ENCODE results near the gene ANKMY1.

ANKMY1 gene

DNA sequence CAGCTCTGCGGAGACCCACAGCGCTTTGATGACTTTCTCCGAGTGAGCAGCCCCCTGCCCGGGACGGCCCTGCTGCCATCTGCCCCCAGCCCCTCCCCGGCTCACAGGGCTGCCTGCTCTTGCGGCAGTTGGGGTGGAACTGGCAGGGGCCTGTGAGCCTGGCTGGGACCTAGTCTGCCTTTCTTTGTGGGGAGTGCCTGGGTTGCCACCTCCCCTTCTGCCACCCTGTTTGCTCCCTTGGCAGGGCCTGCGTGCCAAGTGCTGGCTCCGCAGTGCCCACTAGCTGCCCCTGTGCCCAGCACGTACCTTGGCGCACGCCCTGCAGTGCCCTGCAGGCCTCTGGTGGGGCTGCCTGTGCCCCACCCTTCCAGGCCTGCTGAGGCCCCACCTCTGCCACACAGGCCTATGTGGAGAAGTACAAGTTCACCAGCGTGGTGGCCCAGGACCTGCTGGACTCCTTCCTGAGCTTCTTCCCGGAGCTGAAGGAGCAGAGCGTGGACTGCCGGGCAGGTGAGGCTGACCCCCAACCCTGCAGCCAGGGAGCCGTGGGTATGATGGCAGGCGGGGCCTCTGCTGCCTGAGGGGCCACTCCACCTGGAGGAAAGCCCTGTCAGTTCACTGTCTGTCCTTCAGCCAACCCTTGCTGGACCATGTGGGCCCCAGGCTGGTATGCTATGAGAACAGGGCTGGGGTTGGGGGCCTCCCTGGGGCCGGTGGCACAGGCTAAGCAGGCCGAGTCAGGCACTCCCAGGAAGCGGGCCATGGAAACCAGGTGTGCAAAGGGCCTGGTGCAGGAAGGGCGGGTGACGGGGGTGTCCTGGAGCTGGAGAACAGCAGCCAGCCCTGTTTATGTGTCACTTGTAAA lies 17.5 kb upstream of the ANKMY1 start:
- H3K4me3 ChIP-seq (ENCODE audit: control insufficient read depth, low read depth, low read length), result no peak overlapping the region
- no peak for DNase-seq (ENCODE audit: low read depth)
- TF ChIP-seq, protein P1, sequence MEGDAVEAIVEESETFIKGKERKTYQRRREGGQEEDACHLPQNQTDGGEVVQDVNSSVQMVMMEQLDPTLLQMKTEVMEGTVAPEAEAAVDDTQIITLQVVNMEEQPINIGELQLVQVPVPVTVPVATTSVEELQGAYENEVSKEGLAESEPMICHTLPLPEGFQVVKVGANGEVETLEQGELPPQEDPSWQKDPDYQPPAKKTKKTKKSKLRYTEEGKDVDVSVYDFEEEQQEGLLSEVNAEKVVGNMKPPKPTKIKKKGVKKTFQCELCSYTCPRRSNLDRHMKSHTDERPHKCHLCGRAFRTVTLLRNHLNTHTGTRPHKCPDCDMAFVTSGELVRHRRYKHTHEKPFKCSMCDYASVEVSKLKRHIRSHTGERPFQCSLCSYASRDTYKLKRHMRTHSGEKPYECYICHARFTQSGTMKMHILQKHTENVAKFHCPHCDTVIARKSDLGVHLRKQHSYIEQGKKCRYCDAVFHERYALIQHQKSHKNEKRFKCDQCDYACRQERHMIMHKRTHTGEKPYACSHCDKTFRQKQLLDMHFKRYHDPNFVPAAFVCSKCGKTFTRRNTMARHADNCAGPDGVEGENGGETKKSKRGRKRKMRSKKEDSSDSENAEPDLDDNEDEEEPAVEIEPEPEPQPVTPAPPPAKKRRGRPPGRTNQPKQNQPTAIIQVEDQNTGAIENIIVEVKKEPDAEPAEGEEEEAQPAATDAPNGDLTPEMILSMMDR (IDR thresholded peaks at IDR 0.05; ENCODE audit: control insufficient read depth, insufficient read depth, low read depth, low read length, missing control alignments), result no peak

DNA sequence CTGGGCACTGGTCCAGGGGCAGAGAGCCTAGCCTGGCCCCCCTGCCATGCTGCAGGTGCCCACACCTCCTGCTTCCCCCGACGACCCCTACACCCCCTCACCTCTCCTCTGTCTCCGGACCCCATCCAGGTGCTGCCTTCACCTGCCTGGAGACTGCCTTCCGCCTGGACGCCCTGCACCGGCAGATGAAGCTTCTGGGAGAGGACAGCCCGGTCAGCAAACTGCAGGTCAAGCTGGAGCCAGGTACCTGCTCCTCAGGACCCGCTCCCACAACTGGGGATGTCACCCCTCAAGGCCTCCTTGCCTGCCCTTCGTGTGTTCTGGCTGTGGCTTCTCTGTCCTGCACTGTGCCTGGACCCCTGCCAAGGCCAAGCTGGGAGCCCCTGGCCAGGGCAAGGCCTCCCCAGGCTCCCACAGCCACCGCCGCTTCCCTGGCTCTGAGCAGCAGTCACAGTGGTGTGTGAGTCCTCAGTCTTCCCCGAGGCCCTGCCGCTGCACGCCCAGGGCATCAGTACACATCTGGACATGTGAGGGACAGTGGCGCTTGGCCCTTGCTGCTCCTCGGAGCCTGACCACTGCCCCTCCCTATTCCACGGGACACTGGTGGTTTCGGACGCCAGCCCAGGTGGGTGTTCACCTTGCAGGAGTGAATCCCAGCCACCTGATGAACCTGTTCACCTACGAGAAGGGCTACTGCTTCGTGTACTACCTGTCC lies 16.8 kb upstream of the ANKMY1 start:
- H3K4me3 ChIP-seq (ENCODE audit: control insufficient read depth, low read depth, low read length), result no peak overlapping the region
- TF ChIP-seq, protein P1 (IDR thresholded peaks at IDR 0.05; ENCODE audit: control insufficient read depth, insufficient read depth, low read depth, low read length, missing control alignments), result no peak
- no peak for DNase-seq (ENCODE audit: low read depth)

DNA sequence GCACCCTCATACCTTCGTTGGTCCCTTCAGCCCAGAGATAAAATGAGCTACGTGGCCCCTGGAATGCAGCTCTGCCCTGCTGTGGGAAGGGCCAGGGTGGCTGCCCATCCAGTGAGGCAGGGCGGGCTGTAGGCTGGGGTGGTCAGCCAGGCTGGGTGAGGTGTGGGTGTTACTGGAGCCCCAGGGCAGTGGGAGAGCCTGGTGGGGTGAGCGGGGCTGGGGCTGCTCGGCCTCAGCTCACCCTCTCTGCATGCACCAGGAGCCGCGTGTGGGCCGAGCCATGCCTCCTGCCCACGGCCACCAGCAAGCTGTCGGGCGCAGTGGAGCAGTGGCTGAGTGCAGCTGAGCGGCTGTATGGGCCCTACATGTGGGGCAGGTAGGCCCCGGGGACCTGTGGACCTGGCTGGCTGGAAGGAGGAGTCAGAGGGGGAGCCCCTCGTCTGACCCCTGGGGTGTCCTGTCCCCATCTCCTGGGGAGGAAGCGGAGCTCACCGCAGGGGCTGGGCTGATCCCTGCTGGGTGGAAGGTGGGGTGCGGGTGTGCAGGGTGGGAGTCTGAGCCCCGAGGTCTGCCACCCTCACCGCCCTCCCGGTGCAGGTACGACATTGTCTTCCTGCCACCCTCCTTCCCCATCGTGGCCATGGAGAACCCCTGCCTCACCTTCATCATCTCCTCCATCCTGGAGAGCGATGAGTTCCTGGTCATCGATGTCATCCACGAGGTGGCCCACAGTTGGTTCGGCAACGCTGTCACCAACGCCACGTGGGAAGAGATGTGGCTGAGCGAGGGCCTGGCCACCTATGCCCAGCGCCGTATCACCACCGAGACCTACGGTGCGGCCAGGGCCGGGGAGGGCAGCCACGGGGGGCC lies 16.0 kb upstream of the ANKMY1 start:
- no peak for DNase-seq (ENCODE audit: low read depth)
- TF ChIP-seq, protein P1 (IDR thresholded peaks at IDR 0.05; ENCODE audit: control insufficient read depth, insufficient read depth, low read depth, low read length, missing control alignments), result no peak
- H3K4me3 ChIP-seq (ENCODE audit: control insufficient read depth, low read depth, low read length), result no peak overlapping the region

DNA sequence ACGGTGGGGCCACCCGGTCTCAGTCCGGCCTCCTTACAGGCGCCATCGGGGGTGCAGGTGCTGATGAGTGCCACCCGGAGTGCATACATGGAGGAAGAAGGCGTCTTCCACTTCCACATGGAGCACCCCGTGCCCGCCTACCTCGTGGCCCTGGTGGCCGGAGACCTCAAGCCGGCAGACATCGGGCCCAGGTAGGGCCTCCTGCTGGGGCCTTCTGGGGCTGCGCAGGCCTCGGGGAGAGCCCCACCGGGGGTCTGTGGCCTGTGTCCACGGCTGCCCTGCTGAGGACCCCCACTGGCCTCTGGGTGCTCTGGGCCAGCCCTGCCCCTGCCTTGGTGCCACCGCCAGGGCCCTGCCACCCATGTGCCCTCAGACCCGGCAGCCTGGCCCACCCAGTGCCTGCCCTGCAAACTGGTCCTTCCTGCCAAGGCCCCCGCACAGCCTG lies 15.3 kb upstream of the ANKMY1 start:
- H3K4me3 ChIP-seq (ENCODE audit: control insufficient read depth, low read depth, low read length), result no peak overlapping the region
- TF ChIP-seq, protein P1 (IDR thresholded peaks at IDR 0.05; ENCODE audit: control insufficient read depth, insufficient read depth, low read depth, low read length, missing control alignments), result no peak
- no peak for DNase-seq (ENCODE audit: low read depth)

DNA sequence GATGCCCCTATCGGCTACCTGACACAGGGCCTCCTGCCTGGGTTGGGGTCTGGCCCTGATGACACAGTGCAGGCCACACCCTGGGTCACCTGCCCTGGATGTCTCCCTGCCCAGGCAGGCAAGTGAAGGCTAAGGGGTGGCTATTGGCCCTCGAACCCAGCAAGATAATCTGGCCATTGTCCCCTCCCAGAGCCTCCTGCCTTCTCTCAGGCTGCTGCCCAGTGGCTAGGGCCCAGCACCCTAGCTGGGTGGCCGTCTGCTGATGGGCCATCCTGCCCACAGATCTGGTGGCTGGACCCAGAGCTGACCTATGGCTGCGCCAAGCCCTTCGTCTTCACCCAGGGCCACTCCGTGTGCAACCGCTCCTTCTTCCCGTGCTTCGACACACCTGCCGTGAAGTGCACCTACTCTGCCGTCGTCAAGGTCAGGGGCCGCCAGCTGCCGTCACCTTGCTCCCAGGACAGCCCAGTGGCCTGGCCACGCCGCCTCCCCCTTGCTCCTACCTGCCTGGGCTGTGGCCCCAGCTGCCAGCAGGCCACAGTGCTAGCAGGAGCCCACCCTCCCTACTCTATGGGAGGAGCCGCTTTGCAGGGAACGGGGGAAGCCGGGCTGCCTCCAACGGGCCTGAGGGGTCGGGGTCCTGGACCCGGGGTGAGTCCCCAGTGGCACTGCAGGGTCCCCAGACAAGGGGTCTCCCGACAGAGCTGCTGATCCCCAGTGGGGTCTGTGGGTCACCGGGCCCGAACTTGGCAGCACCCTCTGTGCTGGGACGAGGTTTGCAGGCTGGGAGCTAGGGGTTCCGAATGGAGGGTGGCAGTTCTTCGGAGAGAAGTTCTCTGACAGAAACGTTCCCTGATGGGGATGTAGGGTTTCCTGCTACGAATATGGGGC lies 14.6 kb upstream of the ANKMY1 start:
- H3K4me3 ChIP-seq (ENCODE audit: control insufficient read depth, low read depth, low read length), result no peak overlapping the region
- DNase-seq (ENCODE audit: low read depth), result no peak
- TF ChIP-seq, protein P1 (IDR thresholded peaks at IDR 0.05; ENCODE audit: control insufficient read depth, insufficient read depth, low read depth, low read length, missing control alignments), result no peak

Data from AG09309 (cell line).